NT2/D1 (cell line): ENCODE measurements around the gene BACE1.
"Not testable (repeated sequence)": the region's sequence is repeated elsewhere in the genome, so short reads cannot be mapped to it uniquely, and the experiment has no call there.

Experiments
- DNase-seq: peaks from one replicate; pipeline ENCODE4 v3.0.0-alpha.2; 2011; ENCODE audit warnings: low read depth, low spot score
- H3K27me3 ChIP-seq: 2 replicates; pipeline ENCODE4 v1.6.0; 2011; ENCODE audit warnings: mild to moderate bottlenecking; ENCODE audit not compliant: insufficient read length, insufficient read depth
- H3K36me3 ChIP-seq: 2 replicates; pipeline ENCODE4 v1.6.1; 2011; ENCODE audit warnings: mild to moderate bottlenecking, low read length, mixed read lengths; ENCODE audit not compliant: insufficient read depth, insufficient read length
- H3K4me1 ChIP-seq: 2 replicates; pipeline ENCODE4 v1.5.1; 2011; ENCODE audit not compliant: insufficient read depth, insufficient read length
- H3K4me3 ChIP-seq: 2 replicates; pipeline ENCODE4 v1.5.1; 2011; ENCODE audit warnings: low read depth; ENCODE audit not compliant: insufficient read length
- H3K9ac ChIP-seq: 2 replicates; pipeline ENCODE4 v1.6.0; 2011; ENCODE audit warnings: low read depth; ENCODE audit not compliant: insufficient read length
- H3K9me3 ChIP-seq: 2 replicates; pipeline ENCODE4 v1.5.1; 2011; ENCODE audit warnings: mild to moderate bottlenecking, low read length; ENCODE audit not compliant: insufficient read depth
- SUZ12 ChIP-seq: IDR thresholded peaks from 2 replicates; pipeline ENCODE4 v1.6.1; 2011; ENCODE audit not compliant: insufficient read length, insufficient read depth; ENCODE audit errors: extremely low read depth
- YY1 ChIP-seq: IDR thresholded peaks from 2 replicates; pipeline ENCODE4 v1.6.1; 2011; ENCODE audit not compliant: insufficient read length, insufficient read depth
- ZNF274 ChIP-seq: IDR thresholded peaks from 2 replicates; pipeline ENCODE4 v1.6.1; 2011; ENCODE audit warnings: mild to moderate bottlenecking, low read depth, low read length

The BACE1 gene

DNA sequence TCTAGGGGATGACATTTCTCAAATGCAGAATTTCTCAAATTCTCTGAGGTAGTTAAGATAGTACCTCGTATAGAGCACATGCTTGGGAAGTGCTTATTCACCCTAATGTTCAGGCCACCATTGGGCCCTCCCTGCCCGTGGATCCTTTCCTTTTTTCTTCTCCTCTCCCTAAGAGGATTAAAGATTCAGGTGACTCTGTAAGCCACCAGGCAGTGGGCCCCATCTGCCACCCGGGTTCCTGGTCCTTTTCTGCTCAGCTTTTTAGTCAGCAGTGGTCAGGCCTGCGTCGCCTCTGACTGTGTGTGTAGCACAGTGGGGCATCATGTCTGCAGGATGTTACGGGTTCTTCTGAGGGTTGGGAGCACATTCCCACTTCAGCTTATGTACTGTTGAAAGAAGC, 18.8 kb upstream of the BACE1 start:
- no peaks in the 10 kb centered on the region for H3K4me1 ChIP-seq
- H3K4me3 ChIP-seq: no peak overlapping the region
- DNase-seq: no peak
- H3K9me3 ChIP-seq: no peaks in the 10 kb centered on the region
- no peak overlapping the region for H3K9ac ChIP-seq
- TF ChIP-seq YY1 (no peak), ZNF274 (no peak)
- H3K27me3 ChIP-seq: no peaks in the 10 kb centered on the region
- peaks cover 52% of the 10 kb centered on the region for H3K36me3 ChIP-seq

- H3K9me3 ChIP-seq: no peaks in the 10 kb centered on the region
- H3K4me3 ChIP-seq: no peak overlapping the region
- no peak for DNase-seq
- H3K27me3 ChIP-seq: no peaks in the 10 kb centered on the region
- TF ChIP-seq YY1 (no peak), SUZ12 (no peak), ZNF274 (no peak)
- no peak overlapping the region for H3K9ac ChIP-seq
- H3K36me3 ChIP-seq: peaks cover 46% of the 10 kb centered on the region
- no peaks in the 10 kb centered on the region for H3K4me1 ChIP-seq
Observed at GRCh38 chr11:117333917-117334316, 17.9 kb upstream of the BACE1 start.

DNA sequence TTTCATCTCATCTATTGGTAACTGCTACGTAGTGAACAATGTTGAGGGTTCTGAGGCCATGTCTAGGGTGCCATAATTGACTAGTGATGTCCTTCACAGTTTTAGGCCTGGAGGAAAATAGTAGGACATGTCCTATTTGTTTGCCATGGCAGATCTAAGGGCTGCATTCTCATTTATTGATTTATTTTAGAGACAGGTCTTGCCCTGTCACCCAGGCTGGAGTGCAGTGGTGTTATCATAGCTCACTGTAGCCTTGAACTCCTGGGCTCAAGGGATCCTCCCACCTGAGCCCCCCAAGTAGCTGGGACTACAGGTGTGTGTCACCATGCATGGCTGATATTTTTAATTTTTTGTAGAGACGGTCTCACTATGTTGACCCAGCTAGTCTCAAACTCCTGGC, 16.8 kb upstream of the BACE1 start:
- no peak overlapping the region for H3K9ac ChIP-seq
- peaks cover 2% of the 10 kb centered on the region for H3K4me1 ChIP-seq
- no peak for TF ChIP-seq YY1
- TF ChIP-seq SUZ12: no peak
- no peak for TF ChIP-seq ZNF274
- no peaks in the 10 kb centered on the region for H3K9me3 ChIP-seq
- peaks cover 38% of the 10 kb centered on the region for H3K36me3 ChIP-seq
- no peaks in the 10 kb centered on the region for H3K27me3 ChIP-seq
- H3K4me3 ChIP-seq: no peak overlapping the region
- DNase-seq: no peak

GRCh38 chr11:117328375-117329010, 12.4 kb upstream of the BACE1 start:
- peak overlapping the region; percentile 81 for H3K9ac ChIP-seq
- DNase-seq: no peak
- H3K4me3 ChIP-seq: peak overlapping the region; percentile 72
- peaks cover 2% of the 10 kb centered on the region for H3K4me1 ChIP-seq
- no peaks in the 10 kb centered on the region for H3K9me3 ChIP-seq
- TF ChIP-seq ZNF274 (no peak), YY1 (no peak), SUZ12 (no peak)
- H3K27me3 ChIP-seq: no peaks in the 10 kb centered on the region
- H3K36me3 ChIP-seq: peaks cover 4% of the 10 kb centered on the region

DNA sequence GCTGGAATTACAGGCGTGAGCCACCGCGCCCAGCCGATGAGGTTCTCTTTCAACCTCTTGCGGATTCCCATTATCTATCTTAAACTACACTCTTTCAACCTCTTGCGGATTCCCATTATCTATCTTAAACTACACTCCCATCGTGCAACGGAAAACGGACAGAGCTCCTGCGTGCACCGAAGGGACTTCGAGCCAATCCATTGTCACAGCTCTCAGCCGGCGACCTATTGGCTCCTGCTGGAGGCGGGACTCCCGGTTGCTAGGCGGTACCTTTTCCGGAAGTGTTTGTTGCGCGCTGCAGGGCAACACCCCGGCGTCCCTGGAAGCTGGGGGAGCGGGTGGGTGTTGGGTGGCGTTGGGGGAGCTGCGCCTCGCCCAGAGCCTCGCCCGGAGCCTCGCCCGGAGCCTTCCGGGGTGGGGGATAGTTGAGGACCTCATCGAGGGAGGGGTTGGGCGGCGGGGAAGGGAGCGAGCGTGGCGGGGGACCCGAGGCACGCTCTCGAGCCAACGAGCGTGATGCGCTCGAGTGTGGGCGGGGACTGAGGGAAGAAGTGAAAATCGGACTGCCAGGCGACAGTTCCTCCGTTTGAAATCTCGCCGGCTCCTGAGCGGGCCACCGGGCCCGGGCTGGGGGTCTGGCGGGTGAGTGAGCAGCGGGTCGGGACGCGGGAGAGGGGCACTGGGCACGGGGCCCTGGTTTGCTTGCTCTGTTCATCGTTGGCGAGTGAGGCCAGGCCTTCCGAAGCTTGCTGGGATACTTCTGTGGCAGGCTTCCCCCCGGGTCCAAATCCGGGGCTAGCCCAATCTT, 11.7 kb upstream of the BACE1 start, which contains the start of gene CEP164:
Gene CEP164, plus strand, starts transcription at position 288 of the 808 bp plus-strand sequence. CDS start 10,733 bp downstream, outside the sequence.
- H3K9me3 ChIP-seq: no peaks in the 10 kb centered on the region
- peaks cover 3% of the 10 kb centered on the region for H3K36me3 ChIP-seq
- no peak for TF ChIP-seq ZNF274
- TF ChIP-seq SUZ12: no peak
- no peak for TF ChIP-seq YY1
- no peaks in the 10 kb centered on the region for H3K27me3 ChIP-seq
- peak within 1 kb of the TSS; percentile 72 for H3K4me3 ChIP-seq
- H3K4me1 ChIP-seq: peaks cover 2% of the 10 kb centered on the region
- H3K9ac ChIP-seq: peak within 1 kb of the TSS; percentile 81
- peak; percentile 93 for DNase-seq

GRCh38 chr11:117327255-117327566, 11.2 kb upstream of the BACE1 start:
- H3K36me3 ChIP-seq, H3K9me3 ChIP-seq, H3K27me3 ChIP-seq, H3K9ac ChIP-seq, H3K4me3 ChIP-seq, DNase-seq, H3K4me1 ChIP-seq: not testable (repeated sequence)

GRCh38 chr11:117319214-117319840, 3.3 kb upstream of the BACE1 start:
- no peak for TF ChIP-seq SUZ12
- TF ChIP-seq ZNF274: no peak
- TF ChIP-seq YY1: no peak
- no peaks in the 10 kb centered on the region for H3K9me3 ChIP-seq
- no peak for DNase-seq
- no peaks in the 10 kb centered on the region for H3K36me3 ChIP-seq
- H3K4me3 ChIP-seq: no peak overlapping the region
- H3K4me1 ChIP-seq: peaks cover 2% of the 10 kb centered on the region
- no peaks in the 10 kb centered on the region for H3K27me3 ChIP-seq
- no peak overlapping the region for H3K9ac ChIP-seq
